C4-2B (cell line): ENCODE measurements around the gene DOCK10.

Source experiments
- CTCF ChIP-seq: fragments of 450-650 bp; conservative IDR thresholded peaks from 2 replicates; pipeline ENCODE4 v1.5.1; 2017; ENCODE audit warnings: mild to moderate bottlenecking
- ZFX ChIP-seq: fragments of 450-650 bp; IDR thresholded peaks from 2 replicates; pipeline ENCODE4 v1.6.1; 2017

DNA sequence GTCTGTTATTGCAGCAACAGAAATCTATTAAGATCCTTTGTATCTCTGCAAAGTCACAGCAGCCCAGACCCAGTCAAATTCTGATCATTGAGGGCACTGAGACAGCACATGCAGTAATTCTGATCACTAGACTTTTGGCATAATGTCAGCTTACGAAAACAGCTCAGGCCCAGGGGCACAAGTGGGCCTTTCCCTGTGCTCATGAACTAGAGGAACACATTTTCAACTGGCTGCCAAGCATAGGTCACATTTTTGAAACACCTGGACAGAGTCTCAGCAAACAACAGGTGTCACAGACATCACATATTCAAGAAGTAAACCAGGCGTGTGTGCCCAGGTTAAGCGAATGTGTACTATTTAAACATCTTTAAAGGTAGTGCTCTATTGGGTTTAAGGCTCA is 13.7 kb downstream of the DOCK10 start:
- TF ChIP-seq CTCF: no peak
- TF ChIP-seq ZFX: no peak
